HG03039 (cell line): ENCODE results near the gene MRPL11.

Source experiments
- ATAC-seq: cut with Tn5 transposase; IDR thresholded peaks from one replicate; pipeline ENCODE4 v1.9.1; 2021; ENCODE audit warnings: mild to moderate bottlenecking, moderate library complexity; ENCODE audit not compliant: unreplicated experiment

Gene MRPL11

GRCh38 chr11:66438504-66439466 is at the start of gene MRPL11:
MRPL11 (minus strand) TSS chr11:66438848; CDS start chr11:66438754, 94 bp downstream.
- ATAC-seq: peak; percentile 75

GRCh38 chr11:66484806-66485380 is 46.2 kb upstream of the MRPL11 start:
- ATAC-seq: no peak

- ATAC-seq: peak; percentile 85
Measured at GRCh38 chr11:66480117-66480938, 41.7 kb upstream of the MRPL11 start, which contains the start of gene DPP3. DPP3 (plus strand) TSS chr11:66480434; CDS start chr11:66482201, 1,767 bp downstream.

- ATAC-seq: peak; percentile 12
Measured at GRCh38 chr11:66479394-66480116, 40.9 kb upstream of the MRPL11 start.

- ATAC-seq: no peak
Measured at GRCh38 chr11:66478729-66479393, 40.2 kb upstream of the MRPL11 start.

- ATAC-seq: no peak
Measured at GRCh38 chr11:66477263-66478201, 38.9 kb upstream of the MRPL11 start.

- no peak for ATAC-seq
Measured at GRCh38 chr11:66476841-66477251, 38.2 kb upstream of the MRPL11 start.

- ATAC-seq: no peak
Measured at GRCh38 chr11:66476173-66476840, 37.7 kb upstream of the MRPL11 start.

- ATAC-seq: no peak
Measured at GRCh38 chr11:66475349-66476172, 36.9 kb upstream of the MRPL11 start.

- ATAC-seq: no peak
Measured at GRCh38 chr11:66473608-66474515, 35.2 kb upstream of the MRPL11 start.

- no peak for ATAC-seq
Measured at GRCh38 chr11:66473167-66473566, 34.5 kb upstream of the MRPL11 start.

GRCh38 chr11:66472054-66472453 is 33.4 kb upstream of the MRPL11 start:
- no peak for ATAC-seq

- ATAC-seq: no peak
Measured at GRCh38 chr11:66471142-66471541, 32.5 kb upstream of the MRPL11 start.

GRCh38 chr11:66470015-66470414 is 31.4 kb upstream of the MRPL11 start:
- ATAC-seq: no peak

- no peak for ATAC-seq
Measured at GRCh38 chr11:66469441-66469840, 30.8 kb upstream of the MRPL11 start.

GRCh38 chr11:66468691-66469090 is 30.0 kb upstream of the MRPL11 start:
- ATAC-seq: no peak
